DOHH2 (cell line): ENCODE results near the gene TLE2.
A peak's percentile ranks its signal among the peaks of the same experiment; 100 is the strongest.
"Not testable (repeated sequence)": the region's sequence is repeated elsewhere in the genome, so short reads cannot be mapped to it uniquely, and the experiment has no call there.

Experiments
- H3F3A ChIP-seq: fragments of 200-600 bp; sonication (generic), shearing (Covaris generic); 2 replicates; pipeline ENCODE4 v1.6.0; 2016; ENCODE audit warnings: antibody characterized with exemption, mild to moderate bottlenecking; ENCODE audit not compliant: control insufficient read depth, insufficient read depth
- H3K27ac ChIP-seq: fragments of 200-600 bp; sonication (generic); 2 replicates; pipeline ENCODE4 v1.5.1; 2014; ENCODE audit warnings: low read depth, mild to moderate bottlenecking, low read length, moderate library complexity
- H3K27me3 ChIP-seq: fragments of 200-600 bp; sonication (generic); 2 replicates; pipeline ENCODE4 v1.6.1; 2014; ENCODE audit warnings: mild to moderate bottlenecking, low read length, mixed read lengths; ENCODE audit not compliant: control insufficient read depth
- H3K36me3 ChIP-seq: fragments of 200-600 bp; sonication (generic); 2 replicates; pipeline ENCODE4 v1.6.1; 2014; ENCODE audit warnings: mild to moderate bottlenecking, low read length, moderate library complexity, mixed read lengths; ENCODE audit not compliant: control insufficient read depth
- H3K4me1 ChIP-seq: fragments of 200-600 bp; sonication (generic); 2 replicates; pipeline ENCODE4 v1.6.1; 2014; ENCODE audit warnings: mild to moderate bottlenecking, low read length, mixed read lengths; ENCODE audit not compliant: control insufficient read depth
- H3K4me2 ChIP-seq: fragments of 200-600 bp; sonication (generic); 2 replicates; pipeline ENCODE4 v1.6.0; 2014; ENCODE audit warnings: mild to moderate bottlenecking, low read length, moderate library complexity
- H3K4me3 ChIP-seq: fragments of 200-600 bp; sonication (generic); 2 replicates; pipeline ENCODE4 v1.5.1; 2014; ENCODE audit warnings: mild to moderate bottlenecking, low read length, mixed read lengths
- H3K79me2 ChIP-seq: fragments of 200-600 bp; sonication (generic); 2 replicates; pipeline ENCODE4 v1.6.1; 2014; ENCODE audit warnings: mild to moderate bottlenecking, low read length, mixed read lengths; ENCODE audit not compliant: control insufficient read depth
- H3K9me2 ChIP-seq: fragments of 200-600 bp; sonication (generic); replicated peaks from 2 replicates; pipeline ENCODE4 v1.6.1; 2014; ENCODE audit warnings: mild to moderate bottlenecking, low read length, mixed read lengths; ENCODE audit not compliant: control insufficient read depth
- H3K9me3 ChIP-seq: fragments of 200-600 bp; sonication (generic); 2 replicates; pipeline ENCODE4 v1.6.1; 2014; ENCODE audit warnings: antibody characterized with exemption, low read length, mixed read lengths; ENCODE audit not compliant: control insufficient read depth, insufficient read depth
- H4K20me1 ChIP-seq: fragments of 200-600 bp; sonication (generic); 2 replicates; pipeline ENCODE4 v1.6.0; 2014; ENCODE audit warnings: low read depth, mild to moderate bottlenecking, antibody characterized with exemption, low read length, moderate library complexity; ENCODE audit not compliant: control insufficient read depth, insufficient read depth
- CTCF ChIP-seq: fragments of 200-600 bp; sonication (generic); IDR thresholded peaks from one replicate; pipeline ENCODE4 v1.5.1; 2014; ENCODE audit warnings: antibody characterized with exemption, mild to moderate bottlenecking, low read depth, low read length; ENCODE audit not compliant: poor library complexity, severe bottlenecking
- EZH2phosphoT487 ChIP-seq: fragments of 200-600 bp; sonication (generic); IDR thresholded peaks from 2 replicates; pipeline ENCODE4 v1.6.1; 2017; ENCODE audit warnings: borderline replicate concordance, mild to moderate bottlenecking, antibody characterized with exemption, low read length, moderate library complexity, mixed read lengths

TLE2 gene

GRCh38 chr19:2970201-2970835 lies 58.8 kb downstream of the TLE2 start:
- H4K20me1 ChIP-seq: no peaks in the 10 kb centered on the region
- no peaks in the 10 kb centered on the region for H3K27me3 ChIP-seq
- H3K9me3 ChIP-seq: no peaks in the 10 kb centered on the region
- peak overlapping the region; percentile 95 for H3K27ac ChIP-seq
- H3K36me3 ChIP-seq: no peaks in the 10 kb centered on the region
- TF ChIP-seq CTCF (no peak), EZH2phosphoT487 (no peak)
- H3K9me2 ChIP-seq: no peaks in the 10 kb centered on the region
- H3K4me2 ChIP-seq: peak overlapping the region; percentile 45
- peaks cover 24% of the 10 kb centered on the region for H3F3A ChIP-seq
- H3K79me2 ChIP-seq: no peaks in the 10 kb centered on the region
- H3K4me3 ChIP-seq: no peak overlapping the region; the same call in none of the 2 replicates
- peaks cover 85% of the 10 kb centered on the region for H3K4me1 ChIP-seq

- no peaks in the 10 kb centered on the region for H4K20me1 ChIP-seq
- no peaks in the 10 kb centered on the region for H3K27me3 ChIP-seq
- peaks cover 27% of the 10 kb centered on the region for H3F3A ChIP-seq
- no peaks in the 10 kb centered on the region for H3K9me2 ChIP-seq
- no peaks in the 10 kb centered on the region for H3K79me2 ChIP-seq
- peak overlapping the region; percentile 76 for H3K4me2 ChIP-seq
- TF ChIP-seq CTCF: no peak
- H3K27ac ChIP-seq: peak overlapping the region; percentile 95
- H3K9me3 ChIP-seq: no peaks in the 10 kb centered on the region
- H3K4me3 ChIP-seq: peak overlapping the region; percentile 65
- no peaks in the 10 kb centered on the region for H3K36me3 ChIP-seq
- H3K4me1 ChIP-seq: peaks cover 75% of the 10 kb centered on the region
These were observed 60.0 kb downstream of the TLE2 start for GRCh38 chr19:2969104-2969504.

- no peaks in the 10 kb centered on the region for H3K9me2 ChIP-seq
- no peaks in the 10 kb centered on the region for H3K27me3 ChIP-seq
- TF ChIP-seq EZH2phosphoT487: no peak
- TF ChIP-seq CTCF: no peak
- peak overlapping the region; percentile 95 for H3K27ac ChIP-seq
- H3K4me1 ChIP-seq: peaks cover 78% of the 10 kb centered on the region
- H4K20me1 ChIP-seq: no peaks in the 10 kb centered on the region
- peak overlapping the region; percentile 7 for H3K4me3 ChIP-seq
- no peaks in the 10 kb centered on the region for H3K36me3 ChIP-seq
- H3K9me3 ChIP-seq: no peaks in the 10 kb centered on the region
- peaks cover 23% of the 10 kb centered on the region for H3F3A ChIP-seq
- H3K4me2 ChIP-seq: peak overlapping the region; percentile 76
- H3K79me2 ChIP-seq: no peaks in the 10 kb centered on the region
These were observed 61.1 kb downstream of the TLE2 start for GRCh38 chr19:2967972-2968371.

- Histone ChIP-seq H3K4me2 (no peak overlapping the region), H3K9me3 (no peaks in the 10 kb centered on the region), H3K27ac (no peak overlapping the region), H3K4me1 (peaks cover 62% of the 10 kb centered on the region), H3K4me3 (no peak overlapping the region), H3K27me3 (no peaks in the 10 kb centered on the region), H3K36me3 (no peaks in the 10 kb centered on the region), H4K20me1 (no peaks in the 10 kb centered on the region), H3K79me2 (no peaks in the 10 kb centered on the region), H3K9me2 (no peaks in the 10 kb centered on the region), H3F3A (peaks cover 23% of the 10 kb centered on the region)
- TF ChIP-seq CTCF: no peak
These were observed 64.2 kb downstream of the TLE2 start for GRCh38 chr19:2964874-2965273.

GRCh38 chr19:2963631-2964030 lies 65.4 kb downstream of the TLE2 start:
- not testable (repeated sequence) for H3K4me3 ChIP-seq, H3K4me2 ChIP-seq, H3K27me3 ChIP-seq, H4K20me1 ChIP-seq, H3K9me2 ChIP-seq, H3K36me3 ChIP-seq, H3K79me2 ChIP-seq, H3K27ac ChIP-seq, H3K9me3 ChIP-seq
- Histone ChIP-seq H3K4me1 (peaks cover 49% of the 10 kb centered on the region), H3F3A (peaks cover 16% of the 10 kb centered on the region)
